Heart right ventricle (tissue), 16 donors: Measurements from ENCODE around the gene VAMP2. TPM values are rescaled to one million over a fixed set of nuclear protein-coding genes. Genes with fewer than 3 reads are reported as not detected.

Experiments used
- ATAC-seq, 8 donors: fragments of 200-7000 bp; cut with Tn5 transposase; one replicate each; pipeline ENCODE4 v1.9.1; 2020; ENCODE audit warnings: mild to moderate bottlenecking in 8 of 8, moderate library complexity in 8 of 8, moderate number of reproducible peaks in 1 of 8
- DNase-seq, 2 donors: peaks; one replicate each; pipeline ENCODE4 v3.0.0-alpha.2; 2020
- H3K27ac ChIP-seq, 10 donors: fragments of 200-600 bp; sonication (generic) in 2 of 10; one replicate each; pipeline versions ENCODE4 v1.5.0 to v1.8.0; 2020 to 2022; ENCODE audit warnings: mild to moderate bottlenecking in 3 of 10
- H3K27me3 ChIP-seq, 7 donors: fragments of 200-600 bp; one replicate each; pipeline ENCODE4 v1.8.0; 2021 to 2022; ENCODE audit warnings: mild to moderate bottlenecking in 2 of 7
- H3K36me3 ChIP-seq, 9 donors: fragments of 200-600 bp; sonication (generic) in 1 of 9; one replicate each; pipeline versions ENCODE4 v1.5.0 to v1.8.0; 2020 to 2022; ENCODE audit warnings: mild to moderate bottlenecking in 2 of 9
- H3K4me1 ChIP-seq, 9 donors: fragments of 200-600 bp; sonication (generic) in 1 of 9; one replicate each; pipeline versions ENCODE4 v1.5.0 to v1.8.0; 2020 to 2022; ENCODE audit warnings: mild to moderate bottlenecking in 4 of 9
- H3K4me3 ChIP-seq, 10 donors: fragments of 200-600 bp; sonication (generic) in 2 of 10; one replicate each; pipeline versions ENCODE4 v1.5.0 to v1.8.0; 2020 to 2022; ENCODE audit warnings: mild to moderate bottlenecking in 7 of 10, moderate library complexity in 2 of 10
- H3K9me3 ChIP-seq, 11 donors: fragments of 200-600 bp in 10 of 11; sonication (generic) in 2 of 11; one replicate each; pipeline versions ENCODE4 v1.5.0 to v1.8.0; 2013 to 2022; ENCODE audit warnings: mild to moderate bottlenecking in 2 of 11, control low read depth in 1 of 11, moderate library complexity in 1 of 11
- CTCF ChIP-seq, 9 donors: fragments of 200-600 bp; sonication (generic) in 2 of 9; IDR thresholded peaks; one replicate each; pipeline versions ENCODE4 v1.5.0 to v1.8.0; 2021 to 2022; ENCODE audit warnings: antibody characterized with exemption in 9 of 9, mild to moderate bottlenecking in 5 of 9, moderate library complexity in 1 of 9
- WGBS, 2 donors: extraction: QIAGEN DNeasy Blood & Tissue Kit; methylation state at CpG; one replicate each; pipeline ENCODE4 v1.1.7; 2013; ENCODE audit warnings: inconsistent platforms in 1 of 2; 5-methylcytosine and 5-hydroxymethylcytosine counted together
- intact Hi-C, 10 donors: fragments of 100-400 bp; cut with DNase I; formaldehyde crosslinking; loops; one replicate each; pipeline versions ENCODE4 v1.11.1 to v1.14.2; 2022
- polyA plus RNA-seq, 2 donors: library from polyadenylated mRNA; stranded (reverse); fragments of 200-250 nt; gene quantifications; one replicate each; pipeline ENCODE4 v1.2.3, GENCODE V29; 2013
- total RNA-seq, 10 donors: library from RNA; stranded (reverse); fragmentation: NEBNext Ultra II Directional in 3 of 10; extraction: Animal tissue kit (Norgen Biotek cat#: 25700) in 3 of 10; gene quantifications; one replicate each; pipeline versions ENCODE4 v1.2.1 to v1.2.4, GENCODE V29; 2021 to 2023
- donor health status: Arrhythmogenic right ventricular cardiomyopathy.
- donor health status: ischemic (EF 13 %, LVEDD 7.1; RV severe dilation, severe dysfunction).
- donor health status: healthy with polysubstance abuse.
- donor health status: DM: no; HTN: yes; CAD: no.
- donor health status: DM: no; HTN: no; CAD: no.
- donor health status: ischemic (EF 25% LVEDD 6.9; RV normal size, moderate dysfunction).
- donor health status: ischemic (EF 25% LVEDD 5.7; RV mildly dilated, moderate dysfunction).
- donor health status: healthy.
- donor health status: DM: yes; HTN: yes; CAD: no.
- donor health status: Ischemic cardiomyopathy.
- donor health status: ischemic (EF 35%, LVEDD 5.7; RV mildly dilated, moderate dysfunction).
- donor health status: nonischemic (EF 11% LVEDD 7.7; RV severe dilation, severe dysfunction).
- donor health status: DM: yes; HTN: yes; CAD: no.
- donor health status: PGD.
- donor health status: ischemic (EF 29% LVEDD 5.4; RV normal size, mild dysfunction).
- donor health status: nonischemic (EF 23%, LVEDD 6.1; RV moderate dilation, normal function).

The VAMP2 gene
- total and polyA plus RNA-seq, 12 donors: 46.8 to 67.8 (median 59.9) TPM

DNA sequence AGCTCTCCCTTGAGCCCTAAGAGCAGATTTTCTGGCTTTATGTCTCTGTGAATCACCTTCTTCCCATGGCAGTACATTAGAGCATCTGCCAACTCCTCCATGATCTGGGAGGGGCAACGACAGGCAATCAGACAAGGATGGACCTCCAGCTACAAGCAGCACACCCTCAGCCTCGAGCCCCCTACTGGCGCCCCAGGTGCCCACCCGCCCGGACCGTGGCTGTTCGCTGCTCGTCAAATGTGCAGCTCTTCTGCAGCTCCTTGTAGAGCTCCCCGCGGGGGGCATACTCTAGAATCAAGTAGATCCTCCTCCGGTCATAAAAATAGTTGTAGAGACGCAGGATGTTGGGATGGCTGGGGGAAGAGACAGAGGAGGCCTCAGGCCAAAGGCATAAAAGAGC is 43.8 kb upstream of the VAMP2 start:
- Histone ChIP-seq H3K4me3 (no peak overlapping the region), H3K27ac (no peak overlapping the region), H3K27me3 (no peaks in the 10 kb centered on the region), H3K4me1 (peaks cover 3 to 28% (median 12%) of the 10 kb centered on the region in 9 donors), H3K9me3 (no peaks in the 10 kb centered on the region), H3K36me3 (peaks cover 0 to 18% (median 0%) of the 10 kb centered on the region in 9 donors)
- ATAC-seq: no peak
- intact Hi-C loops: loop anchor here in 1 of 10 donors (1.0 kb wide), 1 partner anchor 9 kb away; no protein-coding TSS in a partner anchor
- no peak for DNase-seq
- no peak for TF ChIP-seq CTCF (IDR thresholded peaks at IDR 0.05)
- WGBS, 2 donors: 87 to 93% methylated on average over 12 of the region's 12 CpGs

- intact Hi-C loops: no loop called here
- no peak overlapping the region for H3K27ac ChIP-seq
- peaks cover under 1 to 14% (median 3%) of the 10 kb centered on the region in 9 donors for H3K4me1 ChIP-seq
- no peak for DNase-seq
- no peak for TF ChIP-seq CTCF (IDR thresholded peaks at IDR 0.05)
- no peaks in the 10 kb centered on the region for H3K27me3 ChIP-seq
- WGBS, 2 donors: 86 to 88% methylated on average over 19 of the region's 19 CpGs
- no peak for ATAC-seq
- no peak overlapping the region for H3K4me3 ChIP-seq
- H3K36me3 ChIP-seq: peaks cover 0 to 18% (median 0%) of the 10 kb centered on the region in 9 donors
- no peaks in the 10 kb centered on the region for H3K9me3 ChIP-seq
These were observed 42.2 kb upstream of the VAMP2 start for GRCh38 chr17:8204761-8205555.

GRCh38 chr17:8192070-8192815 is 29.5 kb upstream of the VAMP2 start:
- no peaks in the 10 kb centered on the region for H3K27me3 ChIP-seq
- H3K4me1 ChIP-seq: peaks cover 11 to 55% (median 42%) of the 10 kb centered on the region in 9 donors
- no peak for TF ChIP-seq CTCF (IDR thresholded peaks at IDR 0.05)
- WGBS, 2 donors: 4 to 16% methylated on average over 12 of the region's 12 CpGs
- no peaks in the 10 kb centered on the region for H3K9me3 ChIP-seq
- DNase-seq (peak; percentile 56 to 92), ATAC-seq (peak; percentile 24 to 69 (median 56))
- H3K27ac ChIP-seq: peak overlapping the region; percentile 64 to 91 (median 85)
- peak overlapping the region; percentile 6 to 49 (median 38) for H3K4me3 ChIP-seq
- no peaks in the 10 kb centered on the region for H3K36me3 ChIP-seq
- intact Hi-C loops: loop anchor here in 2 of 10 donors (1.0 to 10.0 kb wide), 2 partner anchors 8 to 103 kb away; partner anchors contain the start of gene SLC25A35 (in 1 of the 2)

- no peaks in the 10 kb centered on the region for H3K36me3 ChIP-seq
- H3K4me3 ChIP-seq: peak overlapping the region in 7 of 10 donors; percentile 23 to 90 (median 85)
- no peak for DNase-seq
- ATAC-seq: no peak
- peak overlapping the region in 9 of 10 donors; percentile 87 to 99 (median 95) for H3K27ac ChIP-seq
- no peaks in the 10 kb centered on the region for H3K9me3 ChIP-seq
- intact Hi-C loops: loop anchor here in 1 of 10 donors (10.0 kb wide), 1 partner anchor 104 kb away; the partner anchor contains the start of gene SLC25A35
- no peaks in the 10 kb centered on the region for H3K27me3 ChIP-seq
- peaks cover 11 to 65% (median 42%) of the 10 kb centered on the region in 9 donors for H3K4me1 ChIP-seq
- no peak for TF ChIP-seq CTCF (IDR thresholded peaks at IDR 0.05)
- 41 to 51% methylated on average over 6 of the region's 6 CpGs for WGBS, 2 donors
These were observed 27.8 kb upstream of the VAMP2 start for GRCh38 chr17:8190506-8190905.
